Hematopoietic multipotent progenitor cell (in vitro differentiated cells): ENCODE data around the gene GLIS1. TPM values are rescaled to one million over a fixed set of nuclear protein-coding genes. Genes with fewer than 3 reads are reported as not detected.

Experiments used
- DNase-seq, 3 donors: peaks; one replicate each; pipeline ENCODE4 v3.0.0-alpha.2; 2011 to 2015; ENCODE audit warnings: low read depth in 2 of 3, low spot score in 2 of 3
- total RNA-seq: library from RNA; depleted of rRNA; stranded (reverse); fragments of >200 nt; gene quantifications from one replicate; pipeline ENCODE4 v1.2.3, GENCODE V29; 2012

Gene GLIS1
- total RNA-seq, 1 donor = not detected

GRCh38 chr1:53696051-53696450, 42.9 kb downstream of the GLIS1 start:
- DNase-seq = no peak

- no peak for DNase-seq
Observed at GRCh38 chr1:53695116-53695515, 43.8 kb downstream of the GLIS1 start.

- no peak for DNase-seq
Observed at GRCh38 chr1:53694718-53695091, 44.3 kb downstream of the GLIS1 start.

- no peak for DNase-seq
Observed at GRCh38 chr1:53693773-53694717, 44.9 kb downstream of the GLIS1 start.

GRCh38 chr1:53693339-53693738, 45.6 kb downstream of the GLIS1 start:
- DNase-seq = no peak

- no peak for DNase-seq
Observed at GRCh38 chr1:53691326-53691725, 47.6 kb downstream of the GLIS1 start.

GRCh38 chr1:53690411-53690810, 48.6 kb downstream of the GLIS1 start:
- DNase-seq = no peak

GRCh38 chr1:53689736-53690326, 49.1 kb downstream of the GLIS1 start:
- no peak for DNase-seq

- no peak for DNase-seq
Observed at GRCh38 chr1:53689223-53689622, 49.7 kb downstream of the GLIS1 start.

GRCh38 chr1:53688381-53689102, 50.4 kb downstream of the GLIS1 start:
- DNase-seq = peak in 1 of 3 donors; percentile 55

GRCh38 chr1:53687901-53688300, 51.1 kb downstream of the GLIS1 start:
- no peak for DNase-seq

GRCh38 chr1:53687426-53687825, 51.5 kb downstream of the GLIS1 start:
- no peak for DNase-seq

GRCh38 chr1:53686965-53687267, 52.0 kb downstream of the GLIS1 start:
- no peak for DNase-seq

- peak in 1 of 3 donors; percentile 19 for DNase-seq
Observed at GRCh38 chr1:53686091-53686964, 52.6 kb downstream of the GLIS1 start.

GRCh38 chr1:53685272-53686051, 53.5 kb downstream of the GLIS1 start:
- no peak for DNase-seq

- DNase-seq = no peak
Observed at GRCh38 chr1:53684741-53685140, 54.2 kb downstream of the GLIS1 start.

GRCh38 chr1:53683986-53684740, 54.8 kb downstream of the GLIS1 start:
- no peak for DNase-seq

- no peak for DNase-seq
Observed at GRCh38 chr1:53682881-53683280, 56.1 kb downstream of the GLIS1 start.
